Erythroblast (primary cell): ENCODE data around the gene ZBTB8A.

Source experiments
- GATA1 ChIP-seq: IDR thresholded peaks from 2 replicates; pipeline ENCODE4 v1.6.1; 2011; ENCODE audit warnings: low read depth, mild to moderate bottlenecking, control low read depth, low read length, moderate library complexity
- POLR2A ChIP-seq: IDR thresholded peaks from 2 replicates; pipeline ENCODE4 v1.6.1; 2011; ENCODE audit warnings: mild to moderate bottlenecking, low read length

DNA sequence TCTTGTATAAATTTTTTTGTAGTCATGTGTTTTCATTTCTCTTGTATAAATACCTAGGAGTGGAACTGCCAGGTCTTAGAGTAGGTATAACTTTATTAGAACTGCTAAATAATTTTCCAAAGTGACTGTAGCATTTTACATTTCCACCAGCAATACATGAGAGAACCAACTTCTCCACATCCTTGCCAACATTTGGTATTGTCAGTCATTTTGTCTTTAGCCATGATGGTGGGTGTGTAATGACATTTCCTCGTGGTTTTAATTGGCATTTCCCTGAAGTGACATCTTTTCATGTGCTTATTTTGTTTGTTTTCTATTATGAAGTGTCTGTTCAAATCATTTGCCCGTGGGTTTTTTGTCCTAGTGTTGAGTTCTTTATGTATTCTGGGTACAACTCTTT is 29.7 kb downstream of the ZBTB8A start:
- TF ChIP-seq POLR2A (no peak), GATA1 (no peak)
